Endothelial cell of umbilical vein (primary cell): ENCODE data around the gene JUP. TPM values are rescaled to one million over a fixed set of nuclear protein-coding genes. Genes with fewer than 3 reads are reported as not detected.

Experiments
- BruUV-seq: library from RNA; stranded (reverse); fragments of 400-500 nt; replicated peaks from 2 replicates; lab custom pipeline; 2021; lab: Mats Ljungman, UMichigan
- CTCF ChIA-PET: fragments of 300-600, 350-600 bp; sonication (Branson Sonifier 250); formaldehyde crosslinking; loops from one replicate; lab custom pipeline; 2021; ENCODE audit warnings: antibody characterized with exemption, inconsistent platforms; lab: Charles Lee
- POLR2A ChIA-PET: fragments of 300-600, 350-600 bp; sonication (Branson Sonifier 250); formaldehyde crosslinking; loops from one replicate; lab custom pipeline; 2021; ENCODE audit warnings: antibody characterized with exemption, inconsistent platforms; lab: Charles Lee
- DNase-seq: peaks from one replicate; pipeline ENCODE4 v3.0.0-alpha.2; 2011; ENCODE audit warnings: low read depth, low spot score
- FAIRE-seq: peaks from 2 replicates; lab custom pipeline; 2011; peaks lifted over from hg19 to GRCh38; lab: Jason Lieb, UNC
- H2AFZ ChIP-seq: 2 replicates; pipeline ENCODE4 v1.6.0; 2012; ENCODE audit warnings: low read depth, low read length, control low read depth, inconsistent platforms
- H3K27ac ChIP-seq: 2 replicates; pipeline ENCODE4 v1.5.1; 2011; ENCODE audit warnings: low read depth, mild to moderate bottlenecking, control low read depth, low read length, moderate library complexity; ENCODE audit not compliant: insufficient read depth
- H3K27me3 ChIP-seq, 2 experiments: 2 replicates each; pipeline versions ENCODE4 v1.6.0 to v1.6.1; 2011; ENCODE audit warnings: low read length in 2 of 2, mixed read lengths in 1 of 2; ENCODE audit not compliant: control insufficient read depth in 2 of 2, insufficient read depth in 2 of 2
- H3K36me3 ChIP-seq, 2 experiments: 2 replicates in 1 of 2; 3 replicates in 1 of 2; pipeline ENCODE4 v1.5.1; 2011; ENCODE audit warnings: low read length in 2 of 2, mild to moderate bottlenecking in 1 of 2, moderate library complexity in 1 of 2; ENCODE audit not compliant: control insufficient read depth in 2 of 2, insufficient read depth in 2 of 2; ENCODE audit errors: extremely low read depth in 1 of 2
- H3K4me1 ChIP-seq: 3 replicates; pipeline ENCODE4 v1.5.1; 2011; ENCODE audit warnings: mild to moderate bottlenecking, low read length; ENCODE audit not compliant: control insufficient read depth, insufficient read depth; ENCODE audit errors: extremely low read depth
- H3K4me2 ChIP-seq: 2 replicates; pipeline ENCODE4 v1.6.1; 2011; ENCODE audit warnings: low read length, control low read depth, mixed read lengths; ENCODE audit not compliant: insufficient read depth
- H3K4me3 ChIP-seq, 3 experiments: fragments of 200-600 bp in 1 of 3; sonication (generic), shearing (Covaris generic) in 1 of 3; replicated peaks in 1 of 3; 2 replicates each; pipeline ENCODE4 v1.5.1; 2011 to 2016; ENCODE audit warnings: control low read depth in 3 of 3, low read length in 3 of 3, mild to moderate bottlenecking in 2 of 3, inconsistent platforms in 1 of 3, low read depth in 1 of 3, moderate library complexity in 1 of 3; ENCODE audit not compliant: insufficient read depth in 1 of 3
- H3K79me2 ChIP-seq: 2 replicates; pipeline ENCODE4 v1.6.0; 2012; ENCODE audit warnings: low read length, inconsistent platforms; ENCODE audit not compliant: control insufficient read depth, insufficient read depth
- H3K9ac ChIP-seq: replicated peaks from 2 replicates; pipeline ENCODE3; 2011; ENCODE audit warnings: low read length, control low read depth; ENCODE audit not compliant: insufficient read depth; ENCODE audit errors: extremely low read depth
- H3K9me1 ChIP-seq: replicated peaks from 3 replicates; pipeline ENCODE4 v1.6.0; 2011; ENCODE audit warnings: mild to moderate bottlenecking, low read length; ENCODE audit not compliant: control insufficient read depth, insufficient read depth; ENCODE audit errors: extremely low read depth
- H3K9me3 ChIP-seq: replicated peaks from 2 replicates; pipeline ENCODE4 v1.5.1; 2012; ENCODE audit warnings: low read length, inconsistent platforms; ENCODE audit not compliant: control insufficient read depth, insufficient read depth
- H4K20me1 ChIP-seq: replicated peaks from 2 replicates; pipeline ENCODE3; 2011; ENCODE audit warnings: mild to moderate bottlenecking, low read length; ENCODE audit not compliant: control insufficient read depth, insufficient read depth; ENCODE audit errors: extremely low read depth
- CTCF ChIP-seq, 2 donors: IDR thresholded peaks; 1 replicate in 1 of 2; 2 replicates in 1 of 2; pipeline ENCODE4 v1.5.1; 2011; ENCODE audit warnings: low read length in 2 of 2, mild to moderate bottlenecking in 2 of 2, moderate library complexity in 2 of 2, control low read depth in 1 of 2, inconsistent platforms in 1 of 2, low read depth in 1 of 2; ENCODE audit not compliant: insufficient read depth in 1 of 2; ENCODE audit errors: extremely low read depth in 1 of 2
- EZH2 ChIP-seq: IDR thresholded peaks from 2 replicates; pipeline ENCODE4 v1.6.1; 2012; ENCODE audit warnings: borderline replicate concordance, low read depth, mild to moderate bottlenecking, moderate library complexity, low read length, inconsistent platforms; ENCODE audit not compliant: severe bottlenecking
- FOS ChIP-seq: IDR thresholded peaks from 2 replicates; pipeline ENCODE4 v1.6.1; 2011; ENCODE audit warnings: mild to moderate bottlenecking, low read length, moderate library complexity, borderline replicate concordance; ENCODE audit not compliant: insufficient read depth
- JUN ChIP-seq: IDR thresholded peaks from 2 replicates; pipeline ENCODE4 v1.6.1; 2011; ENCODE audit warnings: borderline replicate concordance, low read depth; ENCODE audit not compliant: insufficient read length, insufficient read depth
- MYC ChIP-seq: IDR thresholded peaks from one replicate; pipeline ENCODE4 v1.6.1; 2011; ENCODE audit warnings: mild to moderate bottlenecking, low read depth, low read length
- POLR2A ChIP-seq: IDR thresholded peaks from 2 replicates; pipeline ENCODE4 v1.6.1; 2012; ENCODE audit warnings: low read depth, mild to moderate bottlenecking, control low read depth, low read length
- dilution Hi-C: fragments of 300-500 bp; cut with MboI; formaldehyde crosslinking; loops from one replicate; pipeline ENCODE4 v1.15.0; 2019; ENCODE audit warnings: low sequenced_read_pairs; ENCODE audit not compliant: extremely low pct_ligation_motif_present
- intact Hi-C: fragments of 100-400 bp; cut with micrococcal nuclease; formaldehyde crosslinking; loops from one replicate; pipeline ENCODE4 v1.10.0; 2022
- polyA plus RNA-seq, 4 experiments: library from polyadenylated mRNA; depleted of rRNA in 3 of 4; stranded (reverse) in 3 of 4; unstranded in 1 of 4; fragments of >200 nt; gene quantifications; 2 replicates each; pipeline versions ENCODE4 v1.2.1 to v1.2.3, GENCODE V29; 2011 to 2012; ENCODE audit warnings: missing spikeins in 1 of 4
- total RNA-seq: library from RNA; stranded (reverse); gene quantifications from 2 replicates; pipeline ENCODE4 v1.2.3, GENCODE V29; 2021

JUP gene
- total and polyA plus RNA-seq, 2 donors (not counting 3 experiments of a cell fraction or from before 2014, with no cell fraction given) = 98.0 to 171 TPM

- no peaks in the 10 kb centered on the region for H3K36me3 ChIP-seq
- H3K4me1 ChIP-seq = peaks cover 2% of the 10 kb centered on the region
- H2AFZ ChIP-seq = peak within 1 kb of the TSS; percentile 48
- ChIA-PET CTCF (interaction anchor here (0.8 to 1.4 kb wide), 3 partner anchors 38 to 67 kb away, joined by 3 read pairs; partner anchors contain the start of gene JUP), POLR2A (interaction anchor here (0.7 kb wide), 1 partner anchor 52 kb away, joined by 3 read pairs; the partner anchor contains the start of gene JUP)
- no peaks in the 10 kb centered on the region for H3K79me2 ChIP-seq
- peak within 1 kb of the TSS in 1 of 3 experiments; percentile 14 for H3K4me3 ChIP-seq
- no peak for TF ChIP-seq MYC
- TF ChIP-seq POLR2A = peak; percentile 51
- TF ChIP-seq FOS = no peak
- TF ChIP-seq CTCF (IDR thresholded peaks at IDR 0.05; ENCODE audit: extremely low read depth in 1 of 2, insufficient read depth in 1 of 2, low read depth in 1 of 2, low read length in 2 of 2) = no peak
- TF ChIP-seq JUN = no peak
- peak; percentile 97 for TF ChIP-seq EZH2
- intact Hi-C loops = no loop called here
- no TSS peak for BruUV-seq
- FAIRE-seq (no peak), DNase-seq (peak; percentile 23)
- peak within 1 kb of the TSS; percentile 49 for H3K4me2 ChIP-seq
- dilution Hi-C loops = no loop called here
- no peaks in the 10 kb centered on the region for H3K9me3 ChIP-seq
- H3K27ac ChIP-seq = no peak within 1 kb of the TSS
- H4K20me1 ChIP-seq = no peaks in the 10 kb centered on the region
- no peaks in the 10 kb centered on the region for H3K9me1 ChIP-seq
- H3K27me3 ChIP-seq = peaks cover 44 to 45% of the 10 kb centered on the region in 2 experiments
- H3K9ac ChIP-seq = no peak within 1 kb of the TSS
Measured at GRCh38 chr17:41734139-41734948, 52.2 kb downstream of the JUP start, which contains the start of gene HAP1. HAP1 (minus strand) TSS chr17:41734643; CDS start chr17:41734634, 9 bp downstream.
